NT2/D1 (cell line): ENCODE results near the gene DUSP5.

Experiments used
- DNase-seq: peaks from one replicate; pipeline ENCODE4 v3.0.0-alpha.2; 2011; ENCODE audit warnings: low read depth, low spot score
- H3K27me3 ChIP-seq: 2 replicates; pipeline ENCODE4 v1.6.0; 2011; ENCODE audit warnings: mild to moderate bottlenecking; ENCODE audit not compliant: insufficient read length, insufficient read depth
- H3K36me3 ChIP-seq: 2 replicates; pipeline ENCODE4 v1.6.1; 2011; ENCODE audit warnings: mild to moderate bottlenecking, low read length, mixed read lengths; ENCODE audit not compliant: insufficient read depth, insufficient read length
- H3K4me1 ChIP-seq: 2 replicates; pipeline ENCODE4 v1.5.1; 2011; ENCODE audit not compliant: insufficient read depth, insufficient read length
- H3K4me3 ChIP-seq: 2 replicates; pipeline ENCODE4 v1.5.1; 2011; ENCODE audit warnings: low read depth; ENCODE audit not compliant: insufficient read length
- H3K9ac ChIP-seq: 2 replicates; pipeline ENCODE4 v1.6.0; 2011; ENCODE audit warnings: low read depth; ENCODE audit not compliant: insufficient read length
- H3K9me3 ChIP-seq: 2 replicates; pipeline ENCODE4 v1.5.1; 2011; ENCODE audit warnings: mild to moderate bottlenecking, low read length; ENCODE audit not compliant: insufficient read depth
- SUZ12 ChIP-seq: IDR thresholded peaks from 2 replicates; pipeline ENCODE4 v1.6.1; 2011; ENCODE audit not compliant: insufficient read length, insufficient read depth; ENCODE audit errors: extremely low read depth
- YY1 ChIP-seq: IDR thresholded peaks from 2 replicates; pipeline ENCODE4 v1.6.1; 2011; ENCODE audit not compliant: insufficient read length, insufficient read depth
- ZNF274 ChIP-seq: IDR thresholded peaks from 2 replicates; pipeline ENCODE4 v1.6.1; 2011; ENCODE audit warnings: mild to moderate bottlenecking, low read depth, low read length

Gene DUSP5, protein sequence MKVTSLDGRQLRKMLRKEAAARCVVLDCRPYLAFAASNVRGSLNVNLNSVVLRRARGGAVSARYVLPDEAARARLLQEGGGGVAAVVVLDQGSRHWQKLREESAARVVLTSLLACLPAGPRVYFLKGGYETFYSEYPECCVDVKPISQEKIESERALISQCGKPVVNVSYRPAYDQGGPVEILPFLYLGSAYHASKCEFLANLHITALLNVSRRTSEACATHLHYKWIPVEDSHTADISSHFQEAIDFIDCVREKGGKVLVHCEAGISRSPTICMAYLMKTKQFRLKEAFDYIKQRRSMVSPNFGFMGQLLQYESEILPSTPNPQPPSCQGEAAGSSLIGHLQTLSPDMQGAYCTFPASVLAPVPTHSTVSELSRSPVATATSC

DNA sequence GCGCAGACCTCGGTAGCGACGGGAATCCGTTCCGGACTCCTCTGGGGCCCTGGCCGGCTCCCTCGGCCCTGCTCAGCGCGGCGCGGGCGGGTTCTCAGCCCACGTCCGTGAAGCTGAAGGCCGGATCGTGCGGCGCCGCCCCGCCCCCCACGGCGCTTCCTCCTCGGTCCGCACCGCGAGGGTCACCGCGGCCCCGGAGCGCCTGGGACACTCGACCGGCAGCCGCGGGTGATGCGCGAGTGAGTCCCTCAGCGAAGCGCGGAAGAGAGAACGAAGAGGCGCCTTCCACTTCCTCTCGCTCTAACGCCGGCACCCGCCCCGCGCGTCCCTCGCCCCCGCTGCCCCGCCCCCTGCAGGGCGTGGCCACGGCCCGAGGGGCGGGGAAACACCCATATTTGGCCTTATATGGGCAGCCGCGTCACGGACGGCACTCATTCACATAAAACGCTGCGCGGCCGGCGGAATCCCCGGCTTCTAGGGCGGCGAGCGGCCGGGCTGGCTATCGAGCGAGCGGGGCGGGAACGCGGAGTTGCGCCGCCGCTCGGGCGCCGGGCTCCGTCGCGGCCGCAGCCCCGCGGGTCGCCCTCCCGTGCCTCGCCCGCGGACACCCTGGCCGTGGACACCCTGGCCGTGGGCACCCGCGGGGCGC lies at the start of gene DUSP5:
Gene DUSP5, plus strand, starts transcription at position 470 of the 649 bp plus-strand sequence. CDS start 215 bp downstream, outside the sequence.
- H3K4me3 ChIP-seq = peak within 1 kb of the TSS; percentile 71
- peaks cover 31% of the 10 kb centered on the region for H3K27me3 ChIP-seq
- peak within 1 kb of the TSS; percentile 81 for H3K9ac ChIP-seq
- TF ChIP-seq YY1 = no peak
- no peak for TF ChIP-seq SUZ12
- no peak for TF ChIP-seq ZNF274
- DNase-seq = peak; percentile 82
- H3K36me3 ChIP-seq = peaks cover 3% of the 10 kb centered on the region
- peaks cover 10% of the 10 kb centered on the region for H3K4me1 ChIP-seq
- no peaks in the 10 kb centered on the region for H3K9me3 ChIP-seq

DNA sequence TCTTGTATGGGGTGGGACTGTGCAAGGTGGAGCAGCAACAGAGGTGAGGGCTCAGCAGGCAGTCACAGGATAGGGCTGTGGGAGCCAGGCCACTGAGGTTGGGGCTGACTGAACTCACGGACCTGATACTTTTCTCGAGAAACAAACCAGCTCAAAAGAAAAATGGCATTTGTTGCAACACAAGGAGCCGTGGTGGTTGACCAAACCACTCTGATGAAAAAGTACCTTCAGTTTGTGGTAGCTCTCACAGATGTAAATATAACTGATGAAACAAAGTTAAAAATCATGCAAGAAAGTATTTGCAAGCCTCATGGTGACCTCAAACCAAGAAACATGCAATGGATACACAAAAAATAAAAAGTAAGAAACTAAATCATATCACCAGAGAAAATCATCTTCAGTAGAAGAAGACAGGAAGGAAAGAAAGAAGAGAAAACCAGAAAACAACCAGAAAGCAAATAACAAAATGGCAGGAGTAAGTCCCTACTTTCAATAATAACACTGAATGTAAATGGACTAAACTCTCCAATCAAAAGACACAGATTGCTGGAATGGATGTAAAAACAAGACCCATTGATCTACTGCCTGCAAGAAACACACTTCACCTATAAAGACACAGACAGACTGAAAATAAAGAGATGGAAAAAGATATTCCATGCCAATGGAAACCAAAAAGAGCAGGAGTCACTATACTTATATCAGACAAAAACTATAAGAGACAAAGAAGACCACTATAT lies 48.9 kb upstream of the DUSP5 start:
- TF ChIP-seq ZNF274 (no peak), SUZ12 (no peak), YY1 (no peak)
- H3K27me3 ChIP-seq = no peaks in the 10 kb centered on the region
- no peaks in the 10 kb centered on the region for H3K4me1 ChIP-seq
- no peak overlapping the region for H3K9ac ChIP-seq
- H3K4me3 ChIP-seq = no peak overlapping the region
- H3K36me3 ChIP-seq = no peaks in the 10 kb centered on the region
- no peaks in the 10 kb centered on the region for H3K9me3 ChIP-seq
- no peak for DNase-seq

DNA sequence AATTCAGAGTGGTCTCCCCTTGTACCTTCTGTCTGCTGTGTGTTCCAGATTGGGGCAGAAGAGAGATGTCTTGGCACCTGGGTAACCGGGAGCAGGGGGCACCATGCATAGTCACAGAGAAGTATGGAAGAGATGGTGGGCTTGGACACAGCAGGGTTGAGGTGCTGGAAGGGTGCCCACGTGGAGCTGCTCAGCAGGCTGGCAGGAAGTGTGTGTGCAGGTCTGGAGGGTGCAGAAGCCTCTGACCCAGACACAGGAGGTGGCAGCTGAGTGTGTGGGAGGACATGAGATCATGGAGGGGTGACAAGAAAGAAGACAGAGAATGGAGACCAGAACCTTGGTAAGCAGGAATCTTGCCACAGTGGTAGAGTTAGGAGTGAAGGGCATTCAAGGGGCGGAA lies 42.3 kb upstream of the DUSP5 start:
- no peak for TF ChIP-seq ZNF274
- TF ChIP-seq SUZ12 = no peak
- no peak for TF ChIP-seq YY1
- Histone ChIP-seq H3K9me3 (no peaks in the 10 kb centered on the region), H3K4me3 (no peak overlapping the region), H3K4me1 (peaks cover 11% of the 10 kb centered on the region), H3K9ac (no peak overlapping the region), H3K27me3 (no peaks in the 10 kb centered on the region), H3K36me3 (no peaks in the 10 kb centered on the region)
- DNase-seq = no peak

DNA sequence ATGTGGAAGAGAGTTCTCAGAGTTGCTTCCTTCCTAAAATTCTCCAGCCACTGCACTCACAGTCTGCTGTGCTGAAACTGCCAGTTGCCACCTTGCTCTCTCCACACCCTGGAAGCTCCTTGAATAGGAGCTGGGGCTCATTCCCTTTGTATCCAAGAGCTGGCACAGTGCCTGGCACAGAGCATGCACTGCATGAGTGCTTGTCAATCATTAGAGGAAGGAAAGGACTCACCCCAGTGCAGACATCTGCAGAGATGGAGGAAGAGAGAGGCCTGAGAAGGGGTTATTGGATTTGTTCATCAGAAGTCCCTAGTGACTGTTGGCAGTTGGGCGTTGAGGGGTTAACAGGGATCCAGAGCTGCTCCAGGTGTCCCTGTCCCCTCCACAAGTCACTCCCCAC lies 41.7 kb upstream of the DUSP5 start:
- no peaks in the 10 kb centered on the region for H3K27me3 ChIP-seq
- no peaks in the 10 kb centered on the region for H3K9me3 ChIP-seq
- peaks cover 11% of the 10 kb centered on the region for H3K4me1 ChIP-seq
- H3K9ac ChIP-seq = no peak overlapping the region
- DNase-seq = no peak
- H3K4me3 ChIP-seq = no peak overlapping the region
- no peaks in the 10 kb centered on the region for H3K36me3 ChIP-seq
- no peak for TF ChIP-seq YY1

DNA sequence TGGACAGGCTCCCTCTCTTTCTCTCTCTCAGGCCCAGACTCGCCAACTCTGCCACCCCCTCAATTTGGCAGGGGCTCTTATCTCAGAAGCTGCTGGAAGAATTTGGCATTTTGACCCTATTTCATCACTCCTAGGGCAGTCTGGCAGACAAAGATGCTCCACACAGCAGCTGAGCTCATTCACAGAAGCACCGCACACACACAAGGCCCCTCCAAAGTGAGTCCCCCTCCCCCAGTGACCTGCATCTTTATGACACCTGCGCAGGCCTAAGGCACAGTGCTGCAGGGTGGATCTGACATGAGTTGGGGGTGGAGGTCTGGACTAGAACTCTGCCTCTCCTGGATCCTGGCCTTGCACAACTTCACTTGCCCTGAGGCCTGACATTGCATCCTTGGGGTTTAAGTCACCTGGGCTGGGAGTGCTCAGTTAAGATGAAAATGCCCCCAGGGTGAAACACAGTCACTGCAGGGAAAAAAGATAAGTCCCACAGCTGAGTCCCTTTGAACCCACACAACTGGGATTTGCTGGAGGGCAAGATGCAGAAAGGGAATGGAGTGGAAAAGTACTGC lies 41.1 kb upstream of the DUSP5 start:
- DNase-seq = no peak
- Histone ChIP-seq H3K9ac (no peak overlapping the region), H3K4me1 (peaks cover 11% of the 10 kb centered on the region), H3K9me3 (no peaks in the 10 kb centered on the region), H3K36me3 (no peaks in the 10 kb centered on the region), H3K4me3 (no peak overlapping the region), H3K27me3 (no peaks in the 10 kb centered on the region)
- no peak for TF ChIP-seq YY1
- TF ChIP-seq SUZ12 = no peak
- no peak for TF ChIP-seq ZNF274

DNA sequence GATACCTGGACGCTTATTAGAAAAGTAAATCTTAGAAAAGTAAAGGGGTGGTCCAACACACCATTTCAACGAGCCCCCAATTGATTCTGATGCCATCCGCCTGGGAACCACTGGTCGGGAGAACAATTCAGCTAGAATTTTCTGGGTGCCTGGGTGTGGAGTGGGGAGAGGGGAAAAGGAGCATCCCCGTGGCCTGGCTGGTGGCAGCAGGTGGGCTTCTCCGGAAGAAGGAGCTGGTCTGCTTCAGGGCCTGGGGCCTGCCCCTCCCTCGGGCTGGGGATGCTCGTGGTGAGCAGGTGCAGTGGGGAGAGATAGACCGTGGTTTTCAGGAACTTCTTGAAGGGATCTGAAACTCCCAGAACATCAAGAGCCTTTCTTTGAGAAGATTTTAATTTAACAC lies 39.9 kb upstream of the DUSP5 start:
- TF ChIP-seq SUZ12 = no peak
- TF ChIP-seq YY1 = no peak
- TF ChIP-seq ZNF274 = no peak
- no peaks in the 10 kb centered on the region for H3K9me3 ChIP-seq
- H3K9ac ChIP-seq = no peak overlapping the region
- H3K36me3 ChIP-seq = no peaks in the 10 kb centered on the region
- H3K4me1 ChIP-seq = peaks cover 11% of the 10 kb centered on the region
- DNase-seq = no peak
- H3K27me3 ChIP-seq = no peaks in the 10 kb centered on the region
- H3K4me3 ChIP-seq = no peak overlapping the region

DNA sequence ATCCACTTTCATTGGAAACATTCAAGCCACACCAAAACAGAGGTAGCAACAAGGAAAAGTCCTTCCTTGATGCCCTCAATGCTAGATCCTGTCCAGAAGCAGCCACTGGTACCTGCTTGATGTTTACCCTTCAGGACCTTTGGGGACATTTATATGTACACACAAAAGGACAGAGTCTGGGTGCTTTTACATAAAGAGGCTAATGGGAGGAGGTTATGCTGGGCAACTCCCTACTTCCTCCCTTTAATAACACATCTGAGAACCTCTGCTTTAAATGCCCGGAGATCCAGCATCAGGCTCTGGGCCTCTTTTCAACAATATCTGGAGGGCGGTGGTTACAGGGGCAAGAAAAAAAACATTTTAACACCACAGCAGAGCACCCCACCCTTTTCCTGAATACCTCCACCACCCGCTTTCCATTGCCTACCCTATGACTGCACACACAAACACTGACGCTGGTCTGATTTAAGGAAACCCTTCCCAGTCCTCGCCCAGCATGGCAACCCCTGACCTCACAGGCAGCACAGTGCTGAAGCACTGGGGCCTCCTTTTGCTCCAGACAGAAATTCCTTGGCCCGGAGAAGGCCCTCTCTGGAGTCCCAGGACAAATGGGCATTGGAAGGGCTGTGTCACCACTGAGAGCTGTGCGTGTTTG lies 39.3 kb upstream of the DUSP5 start:
- Histone ChIP-seq H3K4me1 (peaks cover 11% of the 10 kb centered on the region), H3K4me3 (no peak overlapping the region), H3K9me3 (no peaks in the 10 kb centered on the region), H3K9ac (no peak overlapping the region), H3K27me3 (no peaks in the 10 kb centered on the region), H3K36me3 (no peaks in the 10 kb centered on the region)
- TF ChIP-seq ZNF274 (no peak), YY1 (no peak), SUZ12 (no peak)
- DNase-seq = no peak
